Mucosa of stomach (tissue), 1 donor: Measurements from ENCODE around the gene TPM1.
"Not testable (repeated sequence)": the region's sequence is repeated elsewhere in the genome, so short reads cannot be mapped to it uniquely, and the experiment has no call there.

Experiments
- H3K27me3 ChIP-seq: one replicate; pipeline ENCODE4 v1.7.0; 2013; ENCODE audit warnings: mild to moderate bottlenecking, low read length; ENCODE audit not compliant: control insufficient read depth, insufficient read depth
- H3K36me3 ChIP-seq: one replicate; pipeline ENCODE4 v1.7.0; 2013; ENCODE audit warnings: low read length; ENCODE audit not compliant: control insufficient read depth, insufficient read depth
- H3K4me1 ChIP-seq: one replicate; pipeline ENCODE4 v1.7.0; 2013; ENCODE audit warnings: mild to moderate bottlenecking, low read length; ENCODE audit not compliant: control insufficient read depth, insufficient read depth
- H3K4me3 ChIP-seq: one replicate; pipeline ENCODE4 v1.7.0; 2013; ENCODE audit warnings: low read length
- H3K9ac ChIP-seq: one replicate; pipeline ENCODE4 v1.7.0; 2013; ENCODE audit warnings: mild to moderate bottlenecking, low read length, moderate library complexity
- H3K9me3 ChIP-seq: one replicate; pipeline ENCODE4 v1.7.0; 2013; ENCODE audit warnings: mild to moderate bottlenecking, low read length, moderate library complexity; ENCODE audit not compliant: control insufficient read depth
- donor health status: Pancreatic carcinoma.

Gene TPM1

GRCh38 chr15:63041974-63042876 is at the start of gene TPM1:
TSS of gene TPM1 (plus strand) at chr15:63042747. CDS start at chr15:63042830, 83 bp downstream.
- H3K27me3 ChIP-seq = peaks cover 44% of the 10 kb centered on the region
- no peaks in the 10 kb centered on the region for H3K36me3 ChIP-seq
- peaks cover 17% of the 10 kb centered on the region for H3K4me1 ChIP-seq
- H3K9me3 ChIP-seq = no peaks in the 10 kb centered on the region
- H3K9ac ChIP-seq = peak within 1 kb of the TSS; percentile 57
- peak within 1 kb of the TSS; percentile 6 for H3K4me3 ChIP-seq

- Histone ChIP-seq H3K4me1 (no peaks in the 10 kb centered on the region), H3K36me3 (no peaks in the 10 kb centered on the region), H3K9ac (no peak overlapping the region), H3K9me3 (no peaks in the 10 kb centered on the region), H3K4me3 (no peak overlapping the region), H3K27me3 (no peaks in the 10 kb centered on the region)
Measured at GRCh38 chr15:62993066-62993465, 49.5 kb upstream of the TPM1 start.

- H3K4me1 ChIP-seq, H3K4me3 ChIP-seq, H3K36me3 ChIP-seq, H3K9ac ChIP-seq, H3K9me3 ChIP-seq, H3K27me3 ChIP-seq: not testable (repeated sequence)
Measured at GRCh38 chr15:62993632-62994031, 48.9 kb upstream of the TPM1 start.

GRCh38 chr15:62994439-62994838 is 48.1 kb upstream of the TPM1 start:
- no peaks in the 10 kb centered on the region for H3K36me3 ChIP-seq
- H3K27me3 ChIP-seq = no peaks in the 10 kb centered on the region
- no peak overlapping the region for H3K4me3 ChIP-seq
- H3K9ac ChIP-seq = no peak overlapping the region
- H3K9me3 ChIP-seq = no peaks in the 10 kb centered on the region
- peaks cover 6% of the 10 kb centered on the region for H3K4me1 ChIP-seq

GRCh38 chr15:62994975-62995681 is 47.4 kb upstream of the TPM1 start:
- Histone ChIP-seq H3K36me3 (no peaks in the 10 kb centered on the region), H3K27me3 (no peaks in the 10 kb centered on the region), H3K9ac (no peak overlapping the region), H3K4me3 (no peak overlapping the region), H3K9me3 (no peaks in the 10 kb centered on the region), H3K4me1 (peaks cover 6% of the 10 kb centered on the region)

- Histone ChIP-seq H3K36me3 (no peaks in the 10 kb centered on the region), H3K9ac (no peak overlapping the region), H3K9me3 (no peaks in the 10 kb centered on the region), H3K27me3 (no peaks in the 10 kb centered on the region), H3K4me1 (peaks cover 6% of the 10 kb centered on the region), H3K4me3 (no peak overlapping the region)
Measured at GRCh38 chr15:62997441-62997840, 45.1 kb upstream of the TPM1 start.

GRCh38 chr15:62998262-62998890 is 44.2 kb upstream of the TPM1 start:
- Histone ChIP-seq H3K4me3 (no peak overlapping the region), H3K36me3 (no peaks in the 10 kb centered on the region), H3K27me3 (no peaks in the 10 kb centered on the region), H3K9ac (no peak overlapping the region), H3K9me3 (no peaks in the 10 kb centered on the region), H3K4me1 (peaks cover 6% of the 10 kb centered on the region)

- Histone ChIP-seq H3K9me3 (no peaks in the 10 kb centered on the region), H3K4me1 (peaks cover 6% of the 10 kb centered on the region), H3K9ac (no peak overlapping the region), H3K36me3 (no peaks in the 10 kb centered on the region), H3K27me3 (no peaks in the 10 kb centered on the region), H3K4me3 (no peak overlapping the region)
Measured at GRCh38 chr15:62999178-62999577, 43.4 kb upstream of the TPM1 start.

GRCh38 chr15:62999923-63000561 is 42.5 kb upstream of the TPM1 start:
- Histone ChIP-seq H3K36me3 (no peaks in the 10 kb centered on the region), H3K4me1 (peaks cover 6% of the 10 kb centered on the region), H3K27me3 (no peaks in the 10 kb centered on the region), H3K9me3 (no peaks in the 10 kb centered on the region), H3K4me3 (no peak overlapping the region), H3K9ac (no peak overlapping the region)

- Histone ChIP-seq H3K4me3 (no peak overlapping the region), H3K27me3 (no peaks in the 10 kb centered on the region), H3K36me3 (no peaks in the 10 kb centered on the region), H3K4me1 (peaks cover 6% of the 10 kb centered on the region), H3K9me3 (no peaks in the 10 kb centered on the region), H3K9ac (no peak overlapping the region)
Measured at GRCh38 chr15:63000706-63001105, 41.8 kb upstream of the TPM1 start.

GRCh38 chr15:63004211-63004610 is 38.3 kb upstream of the TPM1 start:
- Histone ChIP-seq H3K9ac (no peak overlapping the region), H3K9me3 (no peaks in the 10 kb centered on the region), H3K4me3 (no peak overlapping the region), H3K27me3 (no peaks in the 10 kb centered on the region), H3K4me1 (peaks cover 8% of the 10 kb centered on the region), H3K36me3 (no peaks in the 10 kb centered on the region)
